ENCODE data around the gene SCAMP3. TPM values are rescaled to one million over a fixed set of nuclear protein-coding genes. Genes with fewer than 3 reads are reported as not detected.

Gene SCAMP3
- polyA plus RNA-seq, 3 donors from 2014 or later, result 101 to 182 (median 140) TPM

GRCh38 chr1:155208541-155209311 lies 53.4 kb downstream of the SCAMP3 start, which contains the start of gene MTX1:
Gene MTX1, plus strand, starts transcription at chr1:155208695. Its CDS starts 110 bp downstream, at chr1:155208805.
- Mint-ChIP-seq H3K27ac (peak within 1 kb of the TSS; percentile 92 to 98 (median 95)), H3K4me3 (peak within 1 kb of the TSS; percentile 86 to 89 (median 87)), H3K4me1 (peaks cover 19 to 32% of the 10 kb centered on the region in 2 donors), H3K27me3 (ENCODE audit: low read depth in 3 of 3) (peaks cover 7 to 12% (median 8%) of the 10 kb centered on the region in 3 donors), H3K9me3 (no peaks in the 10 kb centered on the region), H3K36me3 (no peaks in the 10 kb centered on the region)
- DNase-seq, result peak; percentile 90 to 91 (median 91)

GRCh38 chr1:155207806-155208540 lies 54.2 kb downstream of the SCAMP3 start, which contains the start of gene THBS3:
Gene THBS3, minus strand, starts transcription at chr1:155207897. Its CDS starts 21 bp downstream, at chr1:155207876.
- Mint-ChIP-seq H3K36me3 (no peaks in the 10 kb centered on the region), H3K4me3 (peak within 1 kb of the TSS; percentile 86 to 89 (median 87)), H3K27me3 (ENCODE audit: low read depth in 3 of 3) (peaks cover 7 to 12% (median 8%) of the 10 kb centered on the region in 3 donors), H3K9me3 (no peaks in the 10 kb centered on the region), H3K4me1 (peaks cover 19 to 32% of the 10 kb centered on the region in 2 donors), H3K27ac (peak within 1 kb of the TSS; percentile 92 to 98 (median 95))
- no peak for DNase-seq

- H3K36me3 Mint-ChIP-seq, result no peaks in the 10 kb centered on the region
- peak overlapping the region; percentile 50 to 72 (median 62) for H3K4me3 Mint-ChIP-seq
- H3K27me3 Mint-ChIP-seq (ENCODE audit: low read depth in 3 of 3), result peaks cover 7 to 12% (median 8%) of the 10 kb centered on the region in 3 donors
Measured at GRCh38 chr1:155206891-155207805, 55.0 kb downstream of the SCAMP3 start.

More at GRCh38 chr1:155206891-155207805, 55.0 kb downstream of the SCAMP3 start:
- Mint-ChIP-seq H3K9me3 (no peaks in the 10 kb centered on the region), H3K27ac (peak overlapping the region; percentile 68 to 95 (median 90)), H3K4me1 (peaks cover 19 to 32% of the 10 kb centered on the region in 2 donors)
- peak; percentile 82 to 87 (median 84) for DNase-seq

Other genes with a start within 250 kb of the SCAMP3 start
- not detected for gene DCST2, start 228.6 kb downstream of the SCAMP3 start, polyA plus RNA-seq
- gene DCST1, start 228.5 kb downstream of the SCAMP3 start, polyA plus RNA-seq, result not detected
- 10 to 100 TPM; 10.4 to 27.1 (median 24.3) TPM for gene ADAM15, start 211.0 kb downstream of the SCAMP3 start, polyA plus RNA-seq
- gene EFNA4, start 198.6 kb downstream of the SCAMP3 start, polyA plus RNA-seq, result 1 to 10 TPM; 1.1 to 3.0 (median 2.6) TPM
- gene EFNA3, start 183.5 kb downstream of the SCAMP3 start, polyA plus RNA-seq, result 1 to 10 TPM in 1 of 3 donors, under 1 TPM in 2; 0.70 to 2.3 (median 0.94) TPM
- 1 to 10 TPM in 2 of 3 donors, under 1 TPM in 1; 0.64 to 4.0 (median 1.1) TPM for gene EFNA1, start 134.5 kb downstream of the SCAMP3 start, polyA plus RNA-seq
- gene SLC50A1, start 126.5 kb downstream of the SCAMP3 start, polyA plus RNA-seq, result 100 to 1,000 TPM in 1 of 3 donors, 10 to 100 TPM in 2; 59.5 to 120 (median 93.0) TPM
- gene DPM3, start 121.8 kb downstream of the SCAMP3 start, polyA plus RNA-seq, result 100 to 1,000 TPM; 103 to 274 (median 126) TPM
- gene KRTCAP2, start 89.1 kb downstream of the SCAMP3 start, polyA plus RNA-seq, result 100 to 1,000 TPM; 396 to 465 (median 435) TPM
- gene TRIM46, start 88.5 kb downstream of the SCAMP3 start, polyA plus RNA-seq, result under 1 TPM in 1 of 3 donors, not detected in 2; 0.43 TPM
- 1 to 10 TPM in 2 of 3 donors, not detected in 1; 1.3 to 1.8 TPM for gene THBS3, start 54.5 kb downstream of the SCAMP3 start, polyA plus RNA-seq
- 10 to 100 TPM; 51.1 to 62.6 (median 55.1) TPM for gene MTX1, start 53.7 kb downstream of the SCAMP3 start, polyA plus RNA-seq
- gene ENTREP3, start 6.9 kb downstream of the SCAMP3 start, polyA plus RNA-seq, result 1 to 10 TPM in 1 of 3 donors, under 1 TPM in 2; 0.64 to 1.3 (median 0.79) TPM
- 10 to 100 TPM in 1 of 3 donors, 1 to 10 TPM in 2; 5.8 to 15.6 (median 6.2) TPM for gene CLK2, start 11.1 kb upstream of the SCAMP3 start, polyA plus RNA-seq
- gene HCN3, start 15.1 kb upstream of the SCAMP3 start, polyA plus RNA-seq, result under 1 TPM in 1 of 3 donors, not detected in 2; 0.52 TPM
- gene PKLR, start 39.1 kb upstream of the SCAMP3 start, polyA plus RNA-seq, result not detected
- 100 to 1,000 TPM; 173 to 279 (median 206) TPM for gene FDPS, start 46.5 kb upstream of the SCAMP3 start, polyA plus RNA-seq
- 10 to 100 TPM in 2 of 3 donors, 1 to 10 TPM in 1; 9.2 to 21.3 (median 18.1) TPM for gene RUSC1, start 58.5 kb upstream of the SCAMP3 start, polyA plus RNA-seq